SK-N-SH (cell line): ENCODE results near the gene MRPL55.

ENCODE experiments used
- CHD2 ChIP-seq: fragments of 150-350 bp; IDR thresholded peaks from 2 replicates; pipeline ENCODE4 v1.6.1; 2018; ENCODE audit warnings: low read length; ENCODE audit not compliant: partially characterized antibody
- EZH2phosphoT487 ChIP-seq: fragments of 200-600 bp; sonication (generic); IDR thresholded peaks from 2 replicates; pipeline ENCODE4 v1.6.1; 2017; ENCODE audit warnings: low read depth, mixed run types, mild to moderate bottlenecking, antibody characterized with exemption, moderate library complexity, borderline replicate concordance
- FOSL2 ChIP-seq: IDR thresholded peaks from 2 replicates; pipeline ENCODE4 v1.4.0; 2012; ENCODE audit warnings: low read depth, mild to moderate bottlenecking, moderate library complexity, borderline replicate concordance
- MAX ChIP-seq: IDR thresholded peaks from 2 replicates; pipeline ENCODE4 v1.4.0; 2012; ENCODE audit warnings: low read depth
- RAD21 ChIP-seq: IDR thresholded peaks from 2 replicates; pipeline ENCODE4 v1.6.1; 2012; ENCODE audit warnings: mild to moderate bottlenecking, low read length
- RCOR1 ChIP-seq: fragments of 150-350 bp; IDR thresholded peaks from 2 replicates; pipeline ENCODE4 v1.6.1; 2017; ENCODE audit warnings: antibody characterized with exemption, low read length
- TCF12 ChIP-seq: IDR thresholded peaks from 2 replicates; pipeline ENCODE4 v1.4.0; 2012
- TEAD4 ChIP-seq: IDR thresholded peaks from 2 replicates; pipeline ENCODE4 v1.4.0; 2012; ENCODE audit warnings: mild to moderate bottlenecking, borderline replicate concordance; ENCODE audit not compliant: insufficient read depth
- YY1 ChIP-seq: IDR thresholded peaks from 2 replicates; pipeline ENCODE4 v1.4.0; 2012; ENCODE audit warnings: low read depth, mild to moderate bottlenecking
- TF ChIP-seq, protein P1 (sequence below): fragments of 200-600 bp; sonication (generic); IDR thresholded peaks from 2 replicates; pipeline ENCODE4 v1.6.1; 2017; ENCODE audit warnings: antibody characterized with exemption, mild to moderate bottlenecking, moderate library complexity

DNA sequence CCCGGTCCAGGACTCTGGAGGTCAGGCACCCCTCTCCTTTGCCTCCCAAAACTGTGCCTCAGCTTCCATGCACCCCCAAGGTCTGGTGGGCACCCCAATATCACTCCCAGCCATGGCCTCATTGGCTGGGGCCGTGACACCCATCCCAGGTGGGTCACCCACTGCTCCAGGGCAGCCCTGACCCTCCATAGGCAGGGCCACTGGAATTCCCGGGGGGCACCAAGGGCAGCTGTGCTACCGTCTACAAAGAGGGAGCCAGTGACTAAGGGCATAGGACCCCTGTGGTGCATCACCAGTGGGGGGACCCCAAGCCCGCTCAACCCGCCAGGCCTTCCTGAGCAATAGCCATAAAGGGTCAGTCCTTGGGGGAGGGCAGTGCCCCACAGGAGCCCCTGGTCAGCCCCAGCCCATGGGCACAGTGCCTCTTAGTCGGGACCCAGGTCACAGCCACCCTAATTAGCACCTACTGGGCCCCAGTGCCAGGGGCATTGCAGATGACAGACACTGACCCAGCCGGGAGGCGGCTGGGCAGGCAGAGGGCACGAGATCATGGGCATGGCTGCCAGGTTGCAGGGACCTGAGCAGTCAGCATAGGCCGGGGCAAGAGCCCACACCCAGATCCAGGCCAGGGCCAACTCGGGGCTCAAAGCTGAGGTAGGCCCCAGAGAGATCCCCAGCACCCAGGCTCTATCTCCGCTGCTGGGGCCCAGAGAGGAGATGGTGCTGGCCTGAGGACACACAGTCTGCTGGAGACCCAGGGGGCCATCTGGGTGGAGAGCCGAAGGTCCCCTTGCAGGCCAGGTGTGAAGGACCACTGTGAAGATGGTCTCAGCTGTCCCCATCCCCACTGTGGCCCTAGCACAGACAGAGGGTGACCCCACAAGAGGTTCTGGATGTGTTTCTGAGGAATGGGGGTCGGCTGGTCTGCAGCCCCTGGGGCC, 45.6 kb downstream of the MRPL55 start:
- TF ChIP-seq, protein P1, sequence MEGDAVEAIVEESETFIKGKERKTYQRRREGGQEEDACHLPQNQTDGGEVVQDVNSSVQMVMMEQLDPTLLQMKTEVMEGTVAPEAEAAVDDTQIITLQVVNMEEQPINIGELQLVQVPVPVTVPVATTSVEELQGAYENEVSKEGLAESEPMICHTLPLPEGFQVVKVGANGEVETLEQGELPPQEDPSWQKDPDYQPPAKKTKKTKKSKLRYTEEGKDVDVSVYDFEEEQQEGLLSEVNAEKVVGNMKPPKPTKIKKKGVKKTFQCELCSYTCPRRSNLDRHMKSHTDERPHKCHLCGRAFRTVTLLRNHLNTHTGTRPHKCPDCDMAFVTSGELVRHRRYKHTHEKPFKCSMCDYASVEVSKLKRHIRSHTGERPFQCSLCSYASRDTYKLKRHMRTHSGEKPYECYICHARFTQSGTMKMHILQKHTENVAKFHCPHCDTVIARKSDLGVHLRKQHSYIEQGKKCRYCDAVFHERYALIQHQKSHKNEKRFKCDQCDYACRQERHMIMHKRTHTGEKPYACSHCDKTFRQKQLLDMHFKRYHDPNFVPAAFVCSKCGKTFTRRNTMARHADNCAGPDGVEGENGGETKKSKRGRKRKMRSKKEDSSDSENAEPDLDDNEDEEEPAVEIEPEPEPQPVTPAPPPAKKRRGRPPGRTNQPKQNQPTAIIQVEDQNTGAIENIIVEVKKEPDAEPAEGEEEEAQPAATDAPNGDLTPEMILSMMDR = no peak
- TF ChIP-seq MAX (no peak), YY1 (no peak), EZH2phosphoT487 (no peak), TEAD4 (no peak), TCF12 (no peak), FOSL2 (no peak), RAD21 (no peak), CHD2 (no peak), RCOR1 (no peak)
